BLaER1 treated with 17β-estradiol and CSF1 and Interleukin-3, amounts not matched to agents 10 nM and 100 nM (cell line): ENCODE data around the gene ABTB2.
"Not testable (repeated sequence)": the region's sequence is repeated elsewhere in the genome, so short reads cannot be mapped to it uniquely, and the experiment has no call there.

Experiments used
- H3K27ac ChIP-seq, 11 experiments: shearing (Covaris generic); formaldehyde crosslinking; 2 replicates each; pipeline ENCODE4 v1.8.1; 2022
- H3K27me3 ChIP-seq, 11 experiments: shearing (Covaris generic); formaldehyde crosslinking; 2 replicates each; pipeline ENCODE4 v1.8.1; 2022
- H3K36me3 ChIP-seq, 11 experiments: shearing (Covaris generic); formaldehyde crosslinking; 2 replicates each; pipeline ENCODE4 v1.8.1; 2022
- H3K4me1 ChIP-seq, 10 experiments: shearing (Covaris generic); formaldehyde crosslinking; 2 replicates each; pipeline ENCODE4 v1.8.1; 2022
- H3K4me2 ChIP-seq, 11 experiments: shearing (Covaris generic); formaldehyde crosslinking; 2 replicates each; pipeline ENCODE4 v1.8.1; 2022
- H3K4me3 ChIP-seq, 10 experiments: shearing (Covaris generic); formaldehyde crosslinking; 2 replicates each; pipeline ENCODE4 v1.8.1; 2022
- H3K9ac ChIP-seq, 11 experiments: shearing (Covaris generic); formaldehyde crosslinking; 2 replicates each; pipeline ENCODE4 v1.8.1; 2022
- H3K9me3 ChIP-seq, 11 experiments: shearing (Covaris generic); formaldehyde crosslinking; replicated peaks in 1 of 11; 2 replicates each; pipeline ENCODE4 v1.8.1; 2022
- H4K20me1 ChIP-seq, 11 experiments: shearing (Covaris generic); formaldehyde crosslinking; 2 replicates each; pipeline ENCODE4 v1.8.1; 2022
- Cebpa-rat ChIP-seq, 11 experiments: shearing (Covaris generic); IDR thresholded peaks; 2 replicates each; pipeline ENCODE4 v1.8.1; 2022

The ABTB2 gene

GRCh38 chr11:34395916-34396550 is 38.2 kb upstream of the ABTB2 start:
- no peaks in the 10 kb centered on the region for H4K20me1 ChIP-seq
- TF ChIP-seq Cebpa-rat (IDR thresholded peaks at IDR 0.05) = no peak
- no peaks in the 10 kb centered on the region for H3K36me3 ChIP-seq
- no peak overlapping the region for H3K4me2 ChIP-seq
- H3K9ac ChIP-seq = no peak overlapping the region
- H3K27ac ChIP-seq = no peak overlapping the region
- H3K4me1 ChIP-seq = no peaks in the 10 kb centered on the region
- H3K9me3 ChIP-seq = peaks cover 32 to 46% (median 37%) of the 10 kb centered on the region in 11 experiments
- no peaks in the 10 kb centered on the region for H3K27me3 ChIP-seq
- no peak overlapping the region for H3K4me3 ChIP-seq

GRCh38 chr11:34394771-34395300 is 37.0 kb upstream of the ABTB2 start:
- H3K4me2 ChIP-seq = no peak overlapping the region

GRCh38 chr11:34387653-34388052 is 29.8 kb upstream of the ABTB2 start:
- Histone ChIP-seq H3K4me3 (no peak overlapping the region), H3K36me3 (no peaks in the 10 kb centered on the region), H4K20me1 (no peaks in the 10 kb centered on the region), H3K4me1 (no peaks in the 10 kb centered on the region), H3K9me3 (peaks cover 0 to 4% (median under 1%) of the 10 kb centered on the region in 11 experiments; a peak in 7 of 22 replicates), H3K27ac (no peak overlapping the region), H3K27me3 (no peaks in the 10 kb centered on the region), H3K9ac (no peak overlapping the region), H3K4me2 (no peak overlapping the region)
- TF ChIP-seq Cebpa-rat (IDR thresholded peaks at IDR 0.05) = no peak

More at GRCh38 chr11:34394771-34395300, 37.0 kb upstream of the ABTB2 start:
- Histone ChIP-seq H3K27me3 (no peaks in the 10 kb centered on the region), H3K27ac (no peak overlapping the region), H4K20me1 (no peaks in the 10 kb centered on the region), H3K36me3 (no peaks in the 10 kb centered on the region), H3K4me1 (no peaks in the 10 kb centered on the region), H3K9ac (no peak overlapping the region), H3K9me3 (peaks cover 22 to 35% (median 28%) of the 10 kb centered on the region in 11 experiments), H3K4me3 (no peak overlapping the region)
- no peak for TF ChIP-seq Cebpa-rat (IDR thresholded peaks at IDR 0.05)

GRCh38 chr11:34386356-34386755 is 28.5 kb upstream of the ABTB2 start:
- H3K27me3 ChIP-seq, H3K9me3 ChIP-seq, H4K20me1 ChIP-seq, H3K9ac ChIP-seq, H3K4me2 ChIP-seq, H3K4me3 ChIP-seq, H3K27ac ChIP-seq, H3K36me3 ChIP-seq, H3K4me1 ChIP-seq: not testable (repeated sequence)

- no peak overlapping the region for H3K4me2 ChIP-seq
- H3K27ac ChIP-seq = no peak overlapping the region
Observed at GRCh38 chr11:34382532-34383276, 24.9 kb upstream of the ABTB2 start.

GRCh38 chr11:34381775-34382174 is 24.0 kb upstream of the ABTB2 start:
- H3K4me2 ChIP-seq = no peak overlapping the region
- no peak overlapping the region for H3K9ac ChIP-seq
- TF ChIP-seq Cebpa-rat (IDR thresholded peaks at IDR 0.05) = no peak

More at GRCh38 chr11:34382532-34383276, 24.9 kb upstream of the ABTB2 start:
- H3K4me3 ChIP-seq = no peak overlapping the region
- H3K27me3 ChIP-seq = no peaks in the 10 kb centered on the region
- peaks cover 15 to 18% (median 17%) of the 10 kb centered on the region in 11 experiments for H3K9me3 ChIP-seq
- H4K20me1 ChIP-seq = no peaks in the 10 kb centered on the region
- H3K9ac ChIP-seq = no peak overlapping the region
- no peaks in the 10 kb centered on the region for H3K36me3 ChIP-seq
- TF ChIP-seq Cebpa-rat (IDR thresholded peaks at IDR 0.05) = no peak
- H3K4me1 ChIP-seq = no peaks in the 10 kb centered on the region

GRCh38 chr11:34380696-34381095 is 22.9 kb upstream of the ABTB2 start:
- no peak overlapping the region for H3K4me2 ChIP-seq
- no peaks in the 10 kb centered on the region for H3K27me3 ChIP-seq
- peaks cover 0 to 6% (median 0%) of the 10 kb centered on the region in 11 experiments; a peak in 1 of 22 replicates for H3K36me3 ChIP-seq
- H3K4me1 ChIP-seq = no peaks in the 10 kb centered on the region
- TF ChIP-seq Cebpa-rat (IDR thresholded peaks at IDR 0.05) = no peak
- H3K9ac ChIP-seq = no peak overlapping the region
- H3K9me3 ChIP-seq = peaks cover 35 to 38% (median 37%) of the 10 kb centered on the region in 11 experiments
- H4K20me1 ChIP-seq = no peaks in the 10 kb centered on the region
- no peak overlapping the region for H3K27ac ChIP-seq
- H3K4me3 ChIP-seq = no peak overlapping the region

More at GRCh38 chr11:34381775-34382174, 24.0 kb upstream of the ABTB2 start:
- peaks cover 24 to 28% (median 26%) of the 10 kb centered on the region in 11 experiments for H3K9me3 ChIP-seq
- H3K27me3 ChIP-seq = no peaks in the 10 kb centered on the region
- H3K27ac ChIP-seq = no peak overlapping the region
- no peaks in the 10 kb centered on the region for H3K4me1 ChIP-seq
- H4K20me1 ChIP-seq = no peaks in the 10 kb centered on the region
- peaks cover 0 to 6% (median 0%) of the 10 kb centered on the region in 11 experiments; a peak in 1 of 22 replicates for H3K36me3 ChIP-seq
- H3K4me3 ChIP-seq = no peak overlapping the region

GRCh38 chr11:34379539-34379938 is 21.7 kb upstream of the ABTB2 start:
- Histone ChIP-seq H3K27me3 (no peaks in the 10 kb centered on the region), H3K4me3 (no peak overlapping the region), H3K4me1 (no peaks in the 10 kb centered on the region), H3K27ac (no peak overlapping the region), H3K9me3 (peaks cover 37 to 40% (median 39%) of the 10 kb centered on the region in 11 experiments), H3K36me3 (peaks cover 0 to 6% (median 0%) of the 10 kb centered on the region in 11 experiments; a peak in 1 of 22 replicates), H3K4me2 (no peak overlapping the region), H4K20me1 (no peaks in the 10 kb centered on the region), H3K9ac (no peak overlapping the region)
- no peak for TF ChIP-seq Cebpa-rat (IDR thresholded peaks at IDR 0.05)

- Histone ChIP-seq H3K4me1 (no peaks in the 10 kb centered on the region), H3K27me3 (no peaks in the 10 kb centered on the region), H3K9me3 (peaks cover 37 to 40% (median 39%) of the 10 kb centered on the region in 11 experiments), H3K4me3 (no peak overlapping the region), H3K27ac (no peak overlapping the region), H3K36me3 (peaks cover 0 to 6% (median 0%) of the 10 kb centered on the region in 11 experiments; a peak in 1 of 22 replicates), H3K4me2 (no peak overlapping the region), H3K9ac (no peak overlapping the region), H4K20me1 (no peaks in the 10 kb centered on the region)
- TF ChIP-seq Cebpa-rat (IDR thresholded peaks at IDR 0.05) = no peak
Observed at GRCh38 chr11:34379079-34379478, 21.3 kb upstream of the ABTB2 start.
